LoVo (cell line): ENCODE measurements around the gene KCNQ4.

Source experiments
- DNase-seq: peaks from one replicate; pipeline ENCODE4 v3.0.0-alpha.2; 2016; ENCODE audit warnings: low spot score

KCNQ4 gene

GRCh38 chr1:40861224-40862003 is 77.8 kb downstream of the KCNQ4 start:
- peak; percentile 6 for DNase-seq

GRCh38 chr1:40862008-40862863 is 78.6 kb downstream of the KCNQ4 start, which contains the start of gene CITED4:
TSS of gene CITED4 (minus strand) at chr1:40862363. CDS start at chr1:40862127, 236 bp downstream.
- DNase-seq: peak; percentile 94

- peak; percentile 6 for DNase-seq
Measured at GRCh38 chr1:40868051-40868723, 84.6 kb downstream of the KCNQ4 start.

GRCh38 chr1:40870135-40870728 is 86.6 kb downstream of the KCNQ4 start:
- no peak for DNase-seq

- no peak for DNase-seq
Measured at GRCh38 chr1:40872276-40872675, 88.7 kb downstream of the KCNQ4 start.

- DNase-seq: no peak
Measured at GRCh38 chr1:40873863-40874472, 90.4 kb downstream of the KCNQ4 start.

- DNase-seq: no peak
Measured at GRCh38 chr1:40876436-40876761, 92.8 kb downstream of the KCNQ4 start.

- DNase-seq: no peak
Measured at GRCh38 chr1:40876891-40877290, 93.3 kb downstream of the KCNQ4 start.

GRCh38 chr1:40877698-40878097 is 94.1 kb downstream of the KCNQ4 start:
- DNase-seq: peak; percentile 36

GRCh38 chr1:40878906-40879305 is 95.3 kb downstream of the KCNQ4 start:
- no peak for DNase-seq

- DNase-seq: no peak
Measured at GRCh38 chr1:40879482-40880175, 96.0 kb downstream of the KCNQ4 start.

- DNase-seq: no peak
Measured at GRCh38 chr1:40880813-40881549, 97.4 kb downstream of the KCNQ4 start.

- DNase-seq: no peak
Measured at GRCh38 chr1:40884055-40884795, 100.6 kb downstream of the KCNQ4 start.

GRCh38 chr1:40886318-40887011 is 102.9 kb downstream of the KCNQ4 start:
- no peak for DNase-seq

GRCh38 chr1:40887012-40887378 is 103.4 kb downstream of the KCNQ4 start:
- no peak for DNase-seq

GRCh38 chr1:40887652-40888051 is 104.1 kb downstream of the KCNQ4 start:
- DNase-seq: no peak
